NB4 (cell line): ENCODE results near the gene CEBPB.

Experiments
- CTCF ChIP-seq: IDR thresholded peaks from one replicate; pipeline ENCODE4 v1.5.1; 2012; ENCODE audit warnings: low read depth, low read length
- MYC ChIP-seq: IDR thresholded peaks from 2 replicates; pipeline ENCODE4 v1.6.1; 2011; ENCODE audit warnings: low read depth, low read length
- POLR2A ChIP-seq: IDR thresholded peaks from 2 replicates; pipeline ENCODE4 v1.6.1; 2011; ENCODE audit warnings: mild to moderate bottlenecking; ENCODE audit not compliant: insufficient read length; ENCODE audit errors: extremely low read depth

DNA sequence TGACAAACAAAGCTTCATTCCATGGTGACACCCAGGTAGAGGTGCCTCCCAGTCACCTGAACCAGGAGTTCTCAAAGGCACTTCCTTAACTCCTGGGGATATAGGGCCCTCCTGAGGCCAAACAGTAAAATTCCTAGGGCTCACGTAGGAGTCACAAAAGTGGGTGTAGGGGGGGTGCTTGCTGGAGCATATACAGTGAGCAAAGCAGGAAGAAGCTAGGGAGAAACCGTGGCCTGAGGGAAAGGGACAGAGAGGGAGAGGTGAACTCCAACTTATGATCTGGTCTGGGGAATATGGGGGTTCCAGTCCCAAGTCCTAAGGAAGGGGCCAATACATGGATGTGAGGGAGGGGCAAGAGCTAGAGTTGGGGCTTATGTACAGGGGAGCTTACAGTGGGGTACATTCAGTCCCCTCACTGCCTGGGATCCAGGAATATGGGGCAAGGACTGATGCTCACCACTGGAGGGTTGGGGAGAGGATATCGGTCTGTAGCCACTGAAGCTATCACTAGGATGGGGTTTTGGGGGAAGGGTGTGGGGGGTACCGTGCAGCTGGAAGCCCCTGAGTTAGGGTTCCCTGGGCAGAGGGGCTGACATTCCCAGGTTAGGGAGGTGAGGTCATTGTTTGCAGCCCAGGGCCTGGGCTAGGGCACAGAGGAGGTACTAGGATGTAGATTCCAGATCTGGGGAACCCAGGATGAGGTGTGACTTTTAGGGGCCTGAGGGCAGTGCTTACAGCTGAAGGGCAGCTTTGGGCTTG lies 38.1 kb upstream of the CEBPB start:
- TF ChIP-seq CTCF: no peak
- no peak for TF ChIP-seq POLR2A
- no peak for TF ChIP-seq MYC
